H1 (cell line): ENCODE data around the gene ARNT2. TPM values are rescaled to one million over a fixed set of nuclear protein-coding genes. Genes with fewer than 3 reads are reported as not detected.

Experiments used
- CTCF ChIA-PET: fragments of 300-600 bp; sonication (Branson Sonifier 250); formaldehyde crosslinking; loops from one replicate; lab custom pipeline; 2021; ENCODE audit not compliant: partially characterized antibody; lab: Charles Lee
- POLR2A ChIA-PET: fragments of 300-600 bp; sonication (Branson Sonifier 250); formaldehyde crosslinking; loops from one replicate; lab custom pipeline; 2021; ENCODE audit warnings: inconsistent platforms; ENCODE audit not compliant: partially characterized antibody; lab: Charles Lee
- DNase-seq, 2 experiments: peaks; one replicate each; pipeline versions ENCODE4 v3.0.0 to v3.0.0-alpha.2; 2010 to 2022; ENCODE audit warnings: low spot score in 2 of 2, low read depth in 1 of 2, mixed read lengths in 1 of 2
- FAIRE-seq: peaks from 2 replicates; lab custom pipeline; 2011; peaks lifted over from hg19 to GRCh38; lab: Jason Lieb, UNC
- H2AFZ ChIP-seq: 2 replicates; pipeline ENCODE4 v1.8.1; 2012; ENCODE audit warnings: low read length, inconsistent platforms
- H2AK5ac ChIP-seq: 2 replicates; pipeline ENCODE4 v1.6.1; 2013; ENCODE audit warnings: low read depth, low read length
- H2BK120ac ChIP-seq: replicated peaks from 2 replicates; pipeline ENCODE3; 2013; ENCODE audit warnings: low read depth, low read length, inconsistent platforms
- H2BK12ac ChIP-seq: 2 replicates; pipeline ENCODE4 v1.6.1; 2013; ENCODE audit warnings: low read depth, low read length
- H2BK15ac ChIP-seq: 2 replicates; pipeline ENCODE4 v1.6.1; 2013; ENCODE audit warnings: low read length
- H2BK20ac ChIP-seq: 2 replicates; pipeline ENCODE4 v1.6.1; 2013; ENCODE audit warnings: low read length
- H2BK5ac ChIP-seq: 2 replicates; pipeline ENCODE4 v1.6.1; 2013; ENCODE audit warnings: low read depth, low read length
- H3K14ac ChIP-seq: 2 replicates; pipeline ENCODE4 v1.6.1; 2013; ENCODE audit warnings: inconsistent platforms; ENCODE audit not compliant: insufficient read length
- H3K18ac ChIP-seq: 2 replicates; pipeline ENCODE4 v1.6.1; 2013; ENCODE audit warnings: low read length; ENCODE audit errors: extremely low read depth
- H3K23ac ChIP-seq: 2 replicates; pipeline ENCODE4 v1.6.1; 2013; ENCODE audit warnings: inconsistent platforms; ENCODE audit not compliant: insufficient read length
- H3K23me2 ChIP-seq: 2 replicates; pipeline ENCODE4 v1.6.1; 2013; ENCODE audit warnings: low read depth, low read length
- H3K27ac ChIP-seq: 2 replicates; pipeline ENCODE4 v1.6.1; 2011; ENCODE audit warnings: low read depth, low read length, inconsistent platforms
- H3K27me3 ChIP-seq, 4 experiments: replicated peaks in 1 of 4; 1 replicate in 1 of 4; 2 replicates in 3 of 4; pipeline versions ENCODE4 v1.6.1 to v1.8.1; 2011 to 2013; ENCODE audit warnings: low read length in 3 of 4, mild to moderate bottlenecking in 3 of 4, inconsistent platforms in 2 of 4, mixed read lengths in 2 of 4, moderate library complexity in 1 of 4; ENCODE audit not compliant: control insufficient read depth in 3 of 4, insufficient read depth in 3 of 4; ENCODE audit errors: extremely low read depth in 1 of 4
- H3K36me3 ChIP-seq, 4 experiments: 2 replicates each; pipeline versions ENCODE4 v1.6.1 to v1.8.1; 2011 to 2013; ENCODE audit warnings: mild to moderate bottlenecking in 4 of 4, low read length in 3 of 4, moderate library complexity in 2 of 4, control low read depth in 1 of 4, inconsistent platforms in 1 of 4; ENCODE audit not compliant: insufficient read depth in 4 of 4, control insufficient read depth in 2 of 4
- H3K4ac ChIP-seq: replicated peaks from 2 replicates; pipeline ENCODE3; 2013; ENCODE audit warnings: low read length, low read depth, mixed read lengths, inconsistent platforms; ENCODE audit not compliant: insufficient read length
- H3K4me1 ChIP-seq, 4 experiments: replicated peaks in 1 of 4; 1 replicate in 1 of 4; 2 replicates in 3 of 4; pipeline versions ENCODE4 v1.6.1 to v1.8.1; 2011 to 2013; ENCODE audit warnings: low read length in 3 of 4, inconsistent platforms in 2 of 4, mixed read lengths in 1 of 4; ENCODE audit not compliant: insufficient read depth in 4 of 4, control insufficient read depth in 3 of 4
- H3K4me2 ChIP-seq, 2 experiments: 2 replicates each; pipeline versions ENCODE4 v1.6.1 to v1.8.1; 2011 to 2013; ENCODE audit warnings: low read depth in 2 of 2, low read length in 2 of 2, control low read depth in 1 of 2, inconsistent platforms in 1 of 2, mild to moderate bottlenecking in 1 of 2; ENCODE audit not compliant: insufficient read depth in 1 of 2
- H3K4me3 ChIP-seq, 4 experiments: fragments of 200-600, 300-600 bp in 1 of 4; sonication (generic), shearing (Covaris generic), sonication (Bioruptor Twin) in 1 of 4; 2 replicates each; pipeline versions ENCODE4 v1.5.1 to v1.8.1; 2011 to 2016; ENCODE audit warnings: low read length in 4 of 4, low read depth in 3 of 4, control low read depth in 2 of 4, inconsistent platforms in 2 of 4, mild to moderate bottlenecking in 2 of 4, mixed read lengths in 1 of 4, moderate library complexity in 1 of 4; ENCODE audit not compliant: insufficient read depth in 2 of 4; ENCODE audit errors: extremely low read depth in 1 of 4
- H3K56ac ChIP-seq: replicated peaks from 2 replicates; pipeline ENCODE3; 2013; ENCODE audit warnings: low read depth, mild to moderate bottlenecking, mixed read lengths, low read length, inconsistent platforms; ENCODE audit not compliant: insufficient read length
- H3K79me1 ChIP-seq: 2 replicates; pipeline ENCODE4 v1.6.1; 2013; ENCODE audit warnings: low read depth, low read length, control low read depth
- H3K79me2 ChIP-seq, 2 experiments: 2 replicates each; pipeline versions ENCODE4 v1.6.1 to v1.8.1; 2012 to 2013; ENCODE audit warnings: low read length in 2 of 2, mild to moderate bottlenecking in 2 of 2, inconsistent platforms in 1 of 2; ENCODE audit not compliant: insufficient read depth in 2 of 2, control insufficient read depth in 1 of 2
- H3K9ac ChIP-seq, 4 experiments: replicated peaks in 1 of 4; 1 replicate in 1 of 4; 2 replicates in 3 of 4; pipeline versions ENCODE4 v1.6.1 to v1.8.1; 2011 to 2013; ENCODE audit warnings: low read depth in 3 of 4, low read length in 3 of 4, control low read depth in 2 of 4, mild to moderate bottlenecking in 2 of 4, moderate library complexity in 2 of 4, inconsistent platforms in 1 of 4; ENCODE audit errors: extremely low read depth in 1 of 4
- H3K9me3 ChIP-seq, 2 experiments: 2 replicates each; pipeline versions ENCODE4 v1.6.1 to v1.8.1; 2012 to 2013; ENCODE audit warnings: mild to moderate bottlenecking in 2 of 2, moderate library complexity in 2 of 2, control low read depth in 1 of 2, inconsistent platforms in 1 of 2, low read depth in 1 of 2, low read length in 1 of 2, mixed read lengths in 1 of 2; ENCODE audit not compliant: insufficient read depth in 2 of 2
- H4K20me1 ChIP-seq, 2 experiments: replicated peaks in 1 of 2; 2 replicates each; pipeline versions ENCODE3 to v1.8.1; 2011 to 2013; ENCODE audit warnings: inconsistent platforms in 2 of 2, low read length in 2 of 2, mild to moderate bottlenecking in 1 of 2; ENCODE audit not compliant: insufficient read depth in 2 of 2, control insufficient read depth in 1 of 2
- H4K5ac ChIP-seq: 2 replicates; pipeline ENCODE4 v1.6.1; 2013; ENCODE audit warnings: low read length, low read depth, mixed read lengths, inconsistent platforms; ENCODE audit not compliant: insufficient read length
- H4K8ac ChIP-seq: 2 replicates; pipeline ENCODE4 v1.8.0; 2013; ENCODE audit warnings: mild to moderate bottlenecking, moderate library complexity, low read length, inconsistent platforms; ENCODE audit not compliant: insufficient read depth; ENCODE audit errors: extremely low read depth
- H4K91ac ChIP-seq: replicated peaks from 2 replicates; pipeline ENCODE3; 2013; ENCODE audit warnings: low read length, mixed read lengths, inconsistent platforms; ENCODE audit not compliant: insufficient read length
- BCL11A ChIP-seq, 2 experiments: IDR thresholded peaks; one replicate each; pipeline ENCODE4 v1.6.1; 2011; ENCODE audit warnings: low read depth in 2 of 2, low read length in 2 of 2, mild to moderate bottlenecking in 2 of 2
- CBX5 ChIP-seq: fragments of 300-800, 300-1000 bp; sonication (generic); IDR thresholded peaks from 2 replicates; pipeline ENCODE4 v1.7.1; 2016; ENCODE audit warnings: antibody characterized with exemption, low read length, low read depth
- CREB1 ChIP-seq: IDR thresholded peaks from 2 replicates; pipeline ENCODE4 v1.6.1; 2012; ENCODE audit warnings: inconsistent platforms
- EZH2 ChIP-seq: fragments of 200-600 bp; sonication (generic); IDR thresholded peaks from 2 replicates; pipeline ENCODE4 v1.7.1; 2012; ENCODE audit warnings: low read depth, mild to moderate bottlenecking, moderate library complexity, low read length, inconsistent platforms; ENCODE audit not compliant: severe bottlenecking
- GABPA ChIP-seq: IDR thresholded peaks from 2 replicates; pipeline ENCODE4 v1.6.1; 2011; ENCODE audit warnings: mild to moderate bottlenecking, low read length, moderate library complexity, borderline replicate concordance; ENCODE audit not compliant: insufficient read depth
- JUND ChIP-seq: IDR thresholded peaks from 2 replicates; pipeline ENCODE4 v1.6.1; 2011; ENCODE audit warnings: mild to moderate bottlenecking, improper control_type of control experiment, low read length
- NANOG ChIP-seq: IDR thresholded peaks from 2 replicates; pipeline ENCODE4 v1.6.1; 2011; ENCODE audit warnings: low read length, low read depth, mild to moderate bottlenecking, inconsistent platforms; ENCODE audit not compliant: insufficient read depth, poor library complexity, severe bottlenecking
- PHF8 ChIP-seq: fragments of 200-600 bp; sonication (generic); conservative IDR thresholded peaks from 2 replicates; pipeline ENCODE4 v1.7.1; 2012; ENCODE audit warnings: low read depth, mild to moderate bottlenecking, inconsistent platforms, low read length, moderate library complexity
- SIX5 ChIP-seq: IDR thresholded peaks from 2 replicates; pipeline ENCODE4 v1.6.1; 2011; ENCODE audit warnings: mild to moderate bottlenecking, low read depth, low read length
- WGBS, 2 experiments: shearing (Covaris generic) in 1 of 2; methylation state at CpG; one replicate each; pipeline versions ENCODE4 v1.1.6 to v1.1.7; 2013 to 2015; ENCODE audit warnings: low lambda C conversion rate in 2 of 2, mixed read lengths in 2 of 2, inconsistent platforms in 1 of 2, low coverage in 1 of 2, missing lambda C conversion rate in 1 of 2; ENCODE audit not compliant: insufficient replicate concordance in 2 of 2, insufficient coverage in 1 of 2, insufficient read length in 1 of 2; ENCODE audit errors: extremely low coverage in 1 of 2, missing lambda C conversion rate in 1 of 2; 5-methylcytosine and 5-hydroxymethylcytosine counted together
- polyA plus RNA-seq, 7 experiments: library from polyadenylated mRNA; depleted of rRNA in 3 of 7; stranded (reverse) in 5 of 7; unstranded in 2 of 7; fragments of >200 nt in 5 of 7; fragments of 200-250 nt in 2 of 7; gene quantifications; 1 replicate in 5 of 7; 2 replicates in 1 of 7; 4 replicates in 1 of 7; pipeline versions ENCODE4 v1.2.1 to v1.2.3, GENCODE V29; 2011 to 2013; ENCODE audit warnings: missing spikeins in 2 of 7, mixed read lengths in 2 of 7
- total RNA-seq: library from RNA; stranded (reverse); fragmentation: NEBNext Ultra II Directional; extraction: Animal tissue kit (Norgen Biotek cat#: 25700); gene quantifications from 2 replicates; pipeline ENCODE4 v1.2.1, GENCODE V29; 2021
- TF ChIP-seq, protein P1 (sequence below): IDR thresholded peaks from 2 replicates; pipeline ENCODE4 v1.6.1; 2012; ENCODE audit warnings: low read length, inconsistent platforms

Gene ARNT2
- total and polyA plus RNA-seq, 2 of the 8 experiments (the other 6 are each of a cell fraction or from before 2014, with no cell fraction given) = 9.5 to 14.6 TPM

GRCh38 chr15:80432345-80432702, 28.1 kb downstream of the ARNT2 start:
- Histone ChIP-seq H3K4me3 (no peak overlapping the region), H3K9ac (no peak overlapping the region), H3K23ac (no peak overlapping the region), H2BK20ac (no peak overlapping the region), H2BK120ac (no peak overlapping the region), H4K20me1 (peaks cover 0 to 2% of the 10 kb centered on the region in 2 experiments), H3K9me3 (no peaks in the 10 kb centered on the region), H2AK5ac (no peak overlapping the region)
- TF ChIP-seq EZH2 = no peak
- no peak for TF ChIP-seq SIX5
- TF ChIP-seq GABPA = no peak
- TF ChIP-seq, protein P1, sequence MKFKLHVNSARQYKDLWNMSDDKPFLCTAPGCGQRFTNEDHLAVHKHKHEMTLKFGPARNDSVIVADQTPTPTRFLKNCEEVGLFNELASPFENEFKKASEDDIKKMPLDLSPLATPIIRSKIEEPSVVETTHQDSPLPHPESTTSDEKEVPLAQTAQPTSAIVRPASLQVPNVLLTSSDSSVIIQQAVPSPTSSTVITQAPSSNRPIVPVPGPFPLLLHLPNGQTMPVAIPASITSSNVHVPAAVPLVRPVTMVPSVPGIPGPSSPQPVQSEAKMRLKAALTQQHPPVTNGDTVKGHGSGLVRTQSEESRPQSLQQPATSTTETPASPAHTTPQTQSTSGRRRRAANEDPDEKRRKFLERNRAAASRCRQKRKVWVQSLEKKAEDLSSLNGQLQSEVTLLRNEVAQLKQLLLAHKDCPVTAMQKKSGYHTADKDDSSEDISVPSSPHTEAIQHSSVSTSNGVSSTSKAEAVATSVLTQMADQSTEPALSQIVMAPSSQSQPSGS = no peak
- no peak for TF ChIP-seq NANOG
- no peak for TF ChIP-seq BCL11A (IDR thresholded peaks at IDR 0.05; ENCODE audit: low read depth in 2 of 2, low read length in 2 of 2)
- no peak for TF ChIP-seq JUND
- TF ChIP-seq PHF8 = no peak
- no peak for TF ChIP-seq CBX5
- TF ChIP-seq CREB1 = no peak
- TF ChIP-seq, all 59 proteins: peak for 0
- H2AFZ ChIP-seq = no peak overlapping the region
- no peaks in the 10 kb centered on the region for H3K79me1 ChIP-seq
- no peaks in the 10 kb centered on the region for H3K79me2 ChIP-seq
- CTCF ChIA-PET = interaction anchor here (0.7 kb wide), 1 partner anchor 344 kb away, joined by 3 read pairs; no protein-coding TSS in a partner anchor
- no peak overlapping the region for H2BK12ac ChIP-seq
- no peaks in the 10 kb centered on the region for H3K23me2 ChIP-seq
- no peak overlapping the region for H3K56ac ChIP-seq
- H3K27me3 ChIP-seq = no peaks in the 10 kb centered on the region
- H2BK5ac ChIP-seq = no peak overlapping the region
- FAIRE-seq (no peak), DNase-seq (no peak)
- H4K5ac ChIP-seq = no peak overlapping the region
- no peak overlapping the region for H4K91ac ChIP-seq
- WGBS, 2 experiments = 94% methylated on average over 2 of the region's 2 CpGs; no CpG with 5 or more reads in 1 of the 2 experiments
- H3K36me3 ChIP-seq = no peaks in the 10 kb centered on the region
- POLR2A ChIA-PET = interaction anchor here (1.3 kb wide), 1 partner anchor 9 kb away, joined by 3 read pairs; no protein-coding TSS in a partner anchor
- H3K18ac ChIP-seq = no peak overlapping the region
- peaks cover under 1 to 2% (median under 1%) of the 10 kb centered on the region in 4 experiments; a peak in 5 of 7 replicates for H3K4me1 ChIP-seq
- H2BK15ac ChIP-seq = no peak overlapping the region
- no peak overlapping the region for H3K14ac ChIP-seq
- H3K27ac ChIP-seq = no peak overlapping the region
- H3K4ac ChIP-seq = no peak overlapping the region
- no peak overlapping the region for H4K8ac ChIP-seq
- no peak overlapping the region for H3K4me2 ChIP-seq
